ENCODE measurements around the gene EPS15.
"Not testable (repeated sequence)": the region's sequence is repeated elsewhere in the genome, so short reads cannot be mapped to it uniquely, and the experiment has no call there.

EPS15 gene

GRCh38 chr1:51463561-51463960 is 55.5 kb downstream of the EPS15 start:
- no peak for DNase-seq

GRCh38 chr1:51462289-51462688 is 56.8 kb downstream of the EPS15 start:
- DNase-seq: not testable (repeated sequence)

DNA sequence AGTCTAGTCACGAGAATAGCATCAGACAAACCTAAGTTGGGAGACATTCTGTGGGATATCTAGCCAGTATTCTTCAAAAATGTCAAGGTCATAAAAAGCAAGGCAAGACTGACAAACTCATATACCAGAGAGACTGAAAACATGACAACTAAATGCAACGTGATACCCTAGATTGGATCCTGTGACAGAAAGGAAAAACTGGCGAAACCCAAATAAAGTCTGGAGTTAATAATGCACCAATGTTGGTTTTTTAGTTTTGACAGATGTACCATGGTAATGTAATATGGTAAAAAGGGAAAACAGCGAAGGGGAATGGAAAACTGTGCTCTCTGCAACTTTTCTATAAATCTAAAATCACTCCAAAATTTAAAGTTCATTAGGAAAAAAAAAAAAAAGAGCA is 64.5 kb downstream of the EPS15 start:
- DNase-seq: no peak

- no peak for DNase-seq
Measured at GRCh38 chr1:51453010-51453409, 66.1 kb downstream of the EPS15 start.

DNA sequence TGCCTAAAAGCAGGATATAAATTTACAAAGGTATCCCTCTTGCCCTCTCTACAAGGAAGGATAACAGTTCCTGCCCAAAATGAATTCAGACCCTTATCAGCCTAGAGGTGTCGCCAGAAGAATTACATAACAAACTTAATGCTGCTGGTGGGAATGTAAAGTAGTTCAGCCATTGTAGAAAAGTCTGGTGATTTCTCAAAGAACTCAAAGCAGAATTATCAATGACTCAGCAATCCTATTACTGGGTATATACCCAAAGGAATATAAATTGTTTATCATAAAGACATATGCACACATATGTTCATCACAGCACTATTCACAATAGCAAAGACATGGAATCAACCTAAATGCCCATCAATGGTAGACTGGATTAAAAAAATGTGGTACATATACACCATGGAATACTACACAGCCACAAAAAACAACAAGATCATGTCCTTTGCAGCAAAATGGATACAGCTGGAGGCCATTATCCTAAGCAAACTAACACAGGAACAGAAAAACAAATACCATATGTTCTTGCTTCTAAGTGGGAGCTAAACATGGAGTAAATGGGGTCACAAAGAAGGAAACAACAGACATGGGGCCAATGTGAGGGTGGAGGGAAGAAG is 70.1 kb downstream of the EPS15 start:
- DNase-seq: not testable (repeated sequence)

GRCh38 chr1:51445351-51446090 is 73.5 kb downstream of the EPS15 start:
- DNase-seq: no peak

- DNase-seq: no peak
Measured at GRCh38 chr1:51444534-51445192, 74.4 kb downstream of the EPS15 start.

DNA sequence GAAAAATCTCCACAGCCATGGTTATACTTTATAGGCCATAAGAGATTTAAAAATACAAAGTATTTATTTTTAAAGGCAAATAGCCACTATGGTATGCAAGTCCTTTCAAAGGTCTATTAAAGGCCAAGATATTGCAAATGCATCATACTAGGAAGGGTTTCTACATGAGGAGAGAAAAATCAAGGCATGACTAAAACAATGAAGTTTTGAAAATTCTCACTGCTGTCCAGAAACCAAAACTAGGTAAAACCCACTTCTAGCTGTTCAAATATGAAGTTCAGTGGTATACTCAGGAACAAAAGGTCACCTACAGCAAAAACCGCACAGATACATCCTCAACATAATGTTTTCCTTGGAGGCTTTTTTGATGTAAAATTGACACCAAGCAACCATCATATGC is 75.0 kb downstream of the EPS15 start:
- no peak for DNase-seq

GRCh38 chr1:51443555-51443954 is 75.5 kb downstream of the EPS15 start:
- DNase-seq: no peak

DNA sequence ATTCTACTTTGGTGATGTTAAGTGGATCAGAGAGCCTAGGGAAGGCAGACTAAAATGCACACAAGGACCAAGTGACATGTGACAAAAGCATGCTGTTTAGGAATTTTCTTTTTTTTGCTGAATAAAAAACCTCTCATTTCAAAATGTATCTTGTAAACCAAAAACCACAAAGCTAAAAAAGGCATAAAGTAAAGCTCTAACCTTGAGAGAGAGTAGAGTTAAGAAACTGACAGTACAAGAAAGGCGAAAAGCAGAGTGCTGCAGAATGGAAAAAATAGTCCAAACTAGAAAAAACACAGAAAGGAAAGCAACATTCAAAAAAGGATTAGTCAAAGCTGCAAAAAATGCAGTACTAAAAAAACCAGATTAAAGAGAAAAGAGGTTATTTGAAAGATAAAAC is 76.5 kb downstream of the EPS15 start:
- DNase-seq: no peak

DNA sequence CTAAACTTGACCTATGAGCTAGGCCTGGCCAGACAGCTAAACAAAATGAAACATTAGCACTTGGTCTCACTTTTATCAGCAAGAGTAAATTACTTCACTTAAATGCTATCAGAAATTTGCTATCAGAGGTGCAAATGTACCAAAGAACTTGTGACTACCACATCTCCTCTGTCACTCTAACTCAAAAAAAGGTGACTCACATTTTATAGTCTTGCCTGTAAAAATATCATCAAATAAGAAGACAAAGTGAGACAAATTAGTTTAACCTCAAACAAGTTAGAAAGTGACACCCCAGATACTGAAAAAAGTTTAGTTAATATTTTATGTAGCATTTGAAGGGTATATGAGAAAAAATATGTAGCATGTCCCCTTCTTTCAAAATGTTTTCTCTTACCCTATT is 76.9 kb downstream of the EPS15 start:
- DNase-seq: no peak

- no peak for DNase-seq
Measured at GRCh38 chr1:51439895-51440294, 79.2 kb downstream of the EPS15 start.

GRCh38 chr1:51439053-51439452 is 80.0 kb downstream of the EPS15 start:
- no peak for DNase-seq

DNA sequence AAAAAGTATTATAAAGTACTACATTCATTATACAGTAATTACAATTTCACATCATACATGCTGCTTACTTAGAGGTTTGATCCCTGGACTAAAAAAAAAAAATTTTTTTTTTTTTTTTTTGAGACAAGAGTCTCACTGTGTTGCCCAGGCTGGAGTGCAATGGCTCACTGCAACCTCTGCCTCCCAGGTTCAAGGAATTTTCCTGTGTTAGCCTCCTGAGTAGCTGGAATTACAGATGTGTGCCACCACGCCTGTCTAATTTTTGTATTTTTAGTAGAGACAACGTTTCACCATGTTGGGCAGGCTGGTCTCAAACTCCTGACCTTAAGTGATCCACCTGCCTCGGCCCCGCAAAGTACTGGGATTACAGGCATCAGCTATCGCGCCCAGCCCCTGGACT is 81.7 kb downstream of the EPS15 start:
- DNase-seq: not testable (repeated sequence)

DNA sequence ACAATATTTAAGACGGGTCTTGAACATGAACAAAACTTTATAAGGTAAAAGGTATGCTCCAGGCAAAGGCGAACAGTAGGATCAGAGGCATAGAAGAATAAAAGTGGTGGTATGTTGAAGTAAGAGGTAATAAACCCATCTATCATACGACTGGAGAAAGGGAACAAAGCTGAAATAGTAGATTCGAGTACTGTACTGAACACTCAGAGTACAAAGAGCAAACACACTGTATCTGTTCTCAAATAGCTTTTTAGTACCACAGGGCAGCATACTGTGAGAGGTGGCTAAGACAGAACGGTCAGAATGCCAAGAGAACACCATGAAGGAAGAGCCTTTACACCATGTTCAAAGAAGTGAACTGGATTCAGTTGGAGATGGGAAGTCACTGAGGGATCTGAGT is 83.2 kb downstream of the EPS15 start:
- DNase-seq: no peak

DNA sequence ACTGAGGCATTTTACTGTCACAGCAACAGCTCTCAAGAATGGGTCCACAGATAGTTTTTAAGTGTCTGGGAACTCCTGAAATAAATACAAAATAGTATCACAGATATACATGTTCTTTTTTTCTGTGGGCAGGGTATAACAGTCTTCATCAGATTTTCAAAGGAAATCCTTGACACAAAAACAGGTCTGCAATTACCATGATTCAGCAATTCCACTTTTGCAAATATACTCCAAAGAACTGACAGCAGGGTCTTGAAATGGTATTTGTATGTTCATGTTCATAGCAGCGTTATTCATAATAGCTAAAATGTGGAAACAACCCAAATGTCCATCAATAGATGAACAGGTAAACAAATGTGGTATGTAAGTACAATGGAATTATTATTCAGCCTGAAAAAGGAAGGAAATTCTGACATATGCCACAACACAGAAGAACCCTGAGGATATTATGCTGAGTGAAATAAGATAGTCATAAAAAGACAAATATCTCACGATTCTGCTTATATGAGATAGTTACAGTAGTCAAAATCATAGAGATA is 85.0 kb downstream of the EPS15 start:
- no peak for DNase-seq

- peak; percentile 1 for DNase-seq
Measured at GRCh38 chr1:51433269-51433971, 85.6 kb downstream of the EPS15 start.

GRCh38 chr1:51432146-51432545 is 86.9 kb downstream of the EPS15 start:
- no peak for DNase-seq

DNA sequence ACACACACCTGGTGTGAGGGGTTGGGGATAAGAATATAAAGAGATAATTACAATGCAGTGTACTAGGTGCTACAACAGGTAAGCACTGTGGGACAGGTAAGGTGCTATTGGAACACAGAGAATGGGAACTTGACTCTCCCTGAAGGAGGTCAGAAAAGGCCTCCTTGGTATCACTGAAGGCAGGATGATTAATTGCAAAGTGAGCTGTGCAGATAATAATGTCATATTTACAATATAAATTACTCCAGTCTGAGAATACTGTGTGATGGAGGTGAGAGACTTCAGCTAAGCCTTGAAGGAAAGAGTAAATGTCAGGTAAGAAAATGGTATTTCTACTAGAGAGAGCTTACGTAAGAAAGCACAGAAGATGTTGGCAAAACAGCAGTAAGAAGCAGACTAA is 91.6 kb downstream of the EPS15 start:
- no peak for DNase-seq

- DNase-seq: no peak
Measured at GRCh38 chr1:51425955-51426354, 93.1 kb downstream of the EPS15 start.

GRCh38 chr1:51425273-51425672 is 93.8 kb downstream of the EPS15 start:
- DNase-seq: no peak

- no peak for DNase-seq
Measured at GRCh38 chr1:51423073-51423821, 95.8 kb downstream of the EPS15 start.

All from central memory CD4-positive, alpha-beta T cell (primary cell).